ENCODE data around the gene UBL4B.

The UBL4B gene

GRCh38 chr1:110113551-110113950 is 1.3 kb downstream of the UBL4B start:
- Histone ChIP-seq H3K27ac (ENCODE audit: low read length) (no peak overlapping the region), H3K36me3 (ENCODE audit: control insufficient read depth, insufficient read depth, low read length) (no peaks in the 10 kb centered on the region), H3K4me1 (ENCODE audit: control insufficient read depth, insufficient read depth, low read length) (no peaks in the 10 kb centered on the region), H3K4me3 (ENCODE audit: low read length) (no peak overlapping the region), H3K9me3 (ENCODE audit: control insufficient read depth, insufficient read depth, low read length) (no peaks in the 10 kb centered on the region), H3K27me3 (ENCODE audit: control insufficient read depth, insufficient read depth, low read length) (no peaks in the 10 kb centered on the region)
- DNase-seq (ENCODE audit: low read depth, low spot score) = no peak
- WGBS (ENCODE audit: insufficient coverage, insufficient read length) = no CpG with 5 or more reads among the region's 5 CpGs

- no peak for DNase-seq (ENCODE audit: low read depth, low spot score)
- Histone ChIP-seq H3K27ac (ENCODE audit: low read length) (no peak overlapping the region), H3K9me3 (ENCODE audit: control insufficient read depth, insufficient read depth, low read length) (no peaks in the 10 kb centered on the region), H3K4me1 (ENCODE audit: control insufficient read depth, insufficient read depth, low read length) (no peaks in the 10 kb centered on the region), H3K36me3 (ENCODE audit: control insufficient read depth, insufficient read depth, low read length) (no peaks in the 10 kb centered on the region), H3K27me3 (ENCODE audit: control insufficient read depth, insufficient read depth, low read length) (no peaks in the 10 kb centered on the region), H3K4me3 (ENCODE audit: low read length) (no peak overlapping the region)
- WGBS (ENCODE audit: insufficient coverage, insufficient read length) = no CpG with 5 or more reads among the region's 5 CpGs
Observed at GRCh38 chr1:110114173-110114572, 1.9 kb downstream of the UBL4B start.

GRCh38 chr1:110114784-110115183 is 2.5 kb downstream of the UBL4B start:
- Histone ChIP-seq H3K4me3 (ENCODE audit: low read length) (no peak overlapping the region), H3K4me1 (ENCODE audit: control insufficient read depth, insufficient read depth, low read length) (no peaks in the 10 kb centered on the region), H3K9me3 (ENCODE audit: control insufficient read depth, insufficient read depth, low read length) (no peaks in the 10 kb centered on the region), H3K36me3 (ENCODE audit: control insufficient read depth, insufficient read depth, low read length) (no peaks in the 10 kb centered on the region), H3K27me3 (ENCODE audit: control insufficient read depth, insufficient read depth, low read length) (no peaks in the 10 kb centered on the region), H3K27ac (ENCODE audit: low read length) (no peak overlapping the region)
- WGBS (ENCODE audit: insufficient coverage, insufficient read length) = no CpG with 5 or more reads among the region's 5 CpGs
- DNase-seq (ENCODE audit: low read depth, low spot score) = no peak

GRCh38 chr1:110118636-110119396 is 6.6 kb downstream of the UBL4B start:
- H3K27me3 ChIP-seq (ENCODE audit: control insufficient read depth, insufficient read depth, low read length) = no peaks in the 10 kb centered on the region
- no peak for DNase-seq (ENCODE audit: low read depth, low spot score)

GRCh38 chr1:110119843-110120242 is 7.6 kb downstream of the UBL4B start:
- Histone ChIP-seq H3K4me1 (ENCODE audit: control insufficient read depth, insufficient read depth, low read length) (no peaks in the 10 kb centered on the region), H3K4me3 (ENCODE audit: low read length) (no peak overlapping the region), H3K9me3 (ENCODE audit: control insufficient read depth, insufficient read depth, low read length) (no peaks in the 10 kb centered on the region), H3K27ac (ENCODE audit: low read length) (no peak overlapping the region), H3K27me3 (ENCODE audit: control insufficient read depth, insufficient read depth, low read length) (no peaks in the 10 kb centered on the region), H3K36me3 (ENCODE audit: control insufficient read depth, insufficient read depth, low read length) (no peaks in the 10 kb centered on the region)
- no peak for DNase-seq (ENCODE audit: low read depth, low spot score)
- no CpG with 5 or more reads among the region's 3 CpGs for WGBS (ENCODE audit: insufficient coverage, insufficient read length)

More at GRCh38 chr1:110118636-110119396, 6.6 kb downstream of the UBL4B start:
- Histone ChIP-seq H3K9me3 (ENCODE audit: control insufficient read depth, insufficient read depth, low read length) (no peaks in the 10 kb centered on the region), H3K36me3 (ENCODE audit: control insufficient read depth, insufficient read depth, low read length) (no peaks in the 10 kb centered on the region), H3K4me3 (ENCODE audit: low read length) (no peak overlapping the region), H3K27ac (ENCODE audit: low read length) (no peak overlapping the region), H3K4me1 (ENCODE audit: control insufficient read depth, insufficient read depth, low read length) (no peaks in the 10 kb centered on the region)
- no CpG with 5 or more reads among the region's 7 CpGs for WGBS (ENCODE audit: insufficient coverage, insufficient read length)

GRCh38 chr1:110120960-110121561 is 8.8 kb downstream of the UBL4B start:
- Histone ChIP-seq H3K36me3 (ENCODE audit: control insufficient read depth, insufficient read depth, low read length) (no peaks in the 10 kb centered on the region), H3K27me3 (ENCODE audit: control insufficient read depth, insufficient read depth, low read length) (no peaks in the 10 kb centered on the region), H3K27ac (ENCODE audit: low read length) (no peak overlapping the region), H3K4me3 (ENCODE audit: low read length) (no peak overlapping the region), H3K9me3 (ENCODE audit: control insufficient read depth, insufficient read depth, low read length) (no peaks in the 10 kb centered on the region), H3K4me1 (ENCODE audit: control insufficient read depth, insufficient read depth, low read length) (no peaks in the 10 kb centered on the region)
- WGBS (ENCODE audit: insufficient coverage, insufficient read length) = no CpG with 5 or more reads among the region's 12 CpGs
- no peak for DNase-seq (ENCODE audit: low read depth, low spot score)

- no peaks in the 10 kb centered on the region for H3K9me3 ChIP-seq (ENCODE audit: control insufficient read depth, insufficient read depth, low read length)
- H3K27me3 ChIP-seq (ENCODE audit: control insufficient read depth, insufficient read depth, low read length) = no peaks in the 10 kb centered on the region
- no peaks in the 10 kb centered on the region for H3K36me3 ChIP-seq (ENCODE audit: control insufficient read depth, insufficient read depth, low read length)
- DNase-seq (ENCODE audit: low read depth, low spot score) = no peak
- WGBS (ENCODE audit: insufficient coverage, insufficient read length) = no CpG with 5 or more reads among the region's 3 CpGs
- no peak overlapping the region for H3K27ac ChIP-seq (ENCODE audit: low read length)
- H3K4me1 ChIP-seq (ENCODE audit: control insufficient read depth, insufficient read depth, low read length) = no peaks in the 10 kb centered on the region
- H3K4me3 ChIP-seq (ENCODE audit: low read length) = no peak overlapping the region
Observed at GRCh38 chr1:110123224-110123623, 11.0 kb downstream of the UBL4B start.

GRCh38 chr1:110125810-110126209 is 13.6 kb downstream of the UBL4B start:
- no peak overlapping the region for H3K27ac ChIP-seq (ENCODE audit: low read length)
- no peak overlapping the region for H3K4me3 ChIP-seq (ENCODE audit: low read length)
- no CpG with 5 or more reads among the region's 4 CpGs for WGBS (ENCODE audit: insufficient coverage, insufficient read length)
- no peak for DNase-seq (ENCODE audit: low read depth, low spot score)
- H3K27me3 ChIP-seq (ENCODE audit: control insufficient read depth, insufficient read depth, low read length) = peaks cover 3% of the 10 kb centered on the region; the same call in 1 of the 2 replicates
- no peaks in the 10 kb centered on the region for H3K36me3 ChIP-seq (ENCODE audit: control insufficient read depth, insufficient read depth, low read length)
- H3K4me1 ChIP-seq (ENCODE audit: control insufficient read depth, insufficient read depth, low read length) = no peaks in the 10 kb centered on the region
- no peaks in the 10 kb centered on the region for H3K9me3 ChIP-seq (ENCODE audit: control insufficient read depth, insufficient read depth, low read length)

- Histone ChIP-seq H3K27me3 (ENCODE audit: control insufficient read depth, insufficient read depth, low read length) (peaks cover 3% of the 10 kb centered on the region; the same call in 1 of the 2 replicates), H3K4me3 (ENCODE audit: low read length) (no peak overlapping the region), H3K27ac (ENCODE audit: low read length) (no peak overlapping the region), H3K4me1 (ENCODE audit: control insufficient read depth, insufficient read depth, low read length) (no peaks in the 10 kb centered on the region), H3K9me3 (ENCODE audit: control insufficient read depth, insufficient read depth, low read length) (no peaks in the 10 kb centered on the region), H3K36me3 (ENCODE audit: control insufficient read depth, insufficient read depth, low read length) (no peaks in the 10 kb centered on the region)
- DNase-seq (ENCODE audit: low read depth, low spot score) = no peak
- no CpG with 5 or more reads among the region's 31 CpGs for WGBS (ENCODE audit: insufficient coverage, insufficient read length)
Observed at GRCh38 chr1:110130113-110130591, 17.9 kb downstream of the UBL4B start.

- no CpG with 5 or more reads among the region's 7 CpGs for WGBS (ENCODE audit: insufficient coverage, insufficient read length)
- H3K27ac ChIP-seq (ENCODE audit: low read length) = no peak overlapping the region
- H3K4me1 ChIP-seq (ENCODE audit: control insufficient read depth, insufficient read depth, low read length) = no peaks in the 10 kb centered on the region
- H3K36me3 ChIP-seq (ENCODE audit: control insufficient read depth, insufficient read depth, low read length) = no peaks in the 10 kb centered on the region
- no peaks in the 10 kb centered on the region for H3K9me3 ChIP-seq (ENCODE audit: control insufficient read depth, insufficient read depth, low read length)
- H3K4me3 ChIP-seq (ENCODE audit: low read length) = no peak overlapping the region
- peaks cover 3% of the 10 kb centered on the region; the same call in 1 of the 2 replicates for H3K27me3 ChIP-seq (ENCODE audit: control insufficient read depth, insufficient read depth, low read length)
- DNase-seq (ENCODE audit: low read depth, low spot score) = no peak
Observed at GRCh38 chr1:110130989-110131388, 18.7 kb downstream of the UBL4B start.

All from iPS DF 6.9 (cell line).